CD4-positive, alpha-beta T cell treated with Interleukin-1 beta for 1 hour (primary cell): ENCODE measurements around the gene CHD9NB.

Experiments used
- DNase-seq, 2 donors: peaks; one replicate each; pipeline ENCODE4 v3.0.0-alpha.2; 2020 to 2022

Gene CHD9NB

DNA sequence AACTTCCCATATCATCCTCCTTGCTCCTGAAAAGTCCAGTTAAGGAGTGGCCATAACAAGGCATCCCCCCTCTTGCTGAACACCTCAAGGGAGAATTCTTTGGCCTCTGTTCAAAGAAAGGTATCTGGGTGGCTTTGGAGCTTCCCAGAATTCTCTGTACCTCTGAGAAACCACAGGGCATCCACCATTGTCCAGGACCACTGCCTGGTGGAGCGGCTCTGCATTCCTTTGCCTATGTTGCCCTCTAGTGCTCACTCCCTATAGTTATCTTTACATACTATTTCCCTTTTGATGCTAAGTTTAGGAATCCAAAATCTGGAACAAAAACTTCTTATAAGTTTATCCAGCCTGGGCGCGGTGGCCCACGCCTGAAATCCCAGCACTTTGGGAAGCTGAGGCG lies 30.3 kb downstream of the CHD9NB start:
- DNase-seq: no peak

DNA sequence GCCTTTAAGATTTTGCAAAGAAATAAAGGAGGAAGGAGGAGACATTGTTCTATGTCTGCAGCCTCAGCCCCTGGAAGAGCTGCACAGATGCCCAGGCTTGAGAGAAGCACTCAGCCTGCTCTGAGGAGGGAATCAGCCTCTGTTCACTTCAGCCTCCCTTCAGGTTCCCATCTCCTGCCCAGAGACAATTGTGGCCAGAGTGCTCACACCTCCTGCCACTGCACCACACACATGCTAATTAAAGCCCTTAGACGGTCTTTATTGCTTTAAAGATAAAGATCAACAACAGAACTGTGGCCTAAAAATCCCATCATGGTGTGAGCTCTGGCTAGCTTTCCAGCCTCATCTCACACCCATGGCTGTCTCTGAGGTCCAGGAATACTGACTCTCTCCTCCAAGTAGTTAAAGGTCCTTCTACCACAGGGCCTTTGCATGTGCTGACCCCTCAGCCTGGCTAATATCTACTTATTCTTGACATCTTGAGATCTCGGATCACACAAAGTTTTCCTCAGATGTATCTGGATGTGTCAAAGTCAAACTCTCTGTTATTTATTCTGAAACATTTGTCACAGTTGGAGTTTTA lies 33.8 kb downstream of the CHD9NB start:
- DNase-seq: no peak

DNA sequence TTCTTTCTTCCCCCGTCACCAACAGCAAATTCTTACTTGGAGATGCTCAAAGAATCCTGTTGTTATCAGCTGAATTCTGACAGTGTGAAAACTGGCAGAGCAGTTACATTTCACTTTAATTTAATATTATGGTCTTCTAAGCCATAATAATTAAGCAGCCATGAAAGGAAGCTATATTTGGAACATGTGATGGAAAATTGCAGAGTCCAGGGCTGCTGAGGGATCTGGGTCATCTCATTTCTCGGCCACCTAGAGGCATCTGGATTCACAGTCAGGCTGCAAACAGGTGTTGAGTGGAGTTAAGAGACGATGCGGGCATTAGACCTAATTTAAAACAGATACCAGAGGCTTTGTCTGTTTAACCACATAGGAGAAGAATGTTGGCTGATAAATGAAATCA lies 38.4 kb downstream of the CHD9NB start:
- no peak for DNase-seq

DNA sequence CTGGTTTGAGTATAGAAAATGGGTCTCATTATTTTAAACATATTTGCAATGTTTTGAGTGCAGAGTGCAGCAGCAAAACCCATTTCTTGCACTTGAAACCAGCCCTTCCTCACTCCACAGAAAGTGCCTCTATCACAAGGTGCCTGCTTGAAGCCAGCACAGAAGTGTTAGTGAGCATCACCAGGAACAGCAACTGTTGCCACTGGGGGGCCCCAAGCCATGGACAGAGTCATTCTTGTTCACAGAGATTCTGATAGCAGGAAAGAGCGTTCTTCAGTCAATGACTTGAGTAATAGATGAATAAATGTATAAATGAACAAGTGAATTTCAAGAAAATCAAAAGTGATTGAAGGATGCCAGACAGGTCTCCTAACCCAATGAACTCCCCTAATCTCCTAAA lies 45.6 kb downstream of the CHD9NB start:
- no peak for DNase-seq

DNA sequence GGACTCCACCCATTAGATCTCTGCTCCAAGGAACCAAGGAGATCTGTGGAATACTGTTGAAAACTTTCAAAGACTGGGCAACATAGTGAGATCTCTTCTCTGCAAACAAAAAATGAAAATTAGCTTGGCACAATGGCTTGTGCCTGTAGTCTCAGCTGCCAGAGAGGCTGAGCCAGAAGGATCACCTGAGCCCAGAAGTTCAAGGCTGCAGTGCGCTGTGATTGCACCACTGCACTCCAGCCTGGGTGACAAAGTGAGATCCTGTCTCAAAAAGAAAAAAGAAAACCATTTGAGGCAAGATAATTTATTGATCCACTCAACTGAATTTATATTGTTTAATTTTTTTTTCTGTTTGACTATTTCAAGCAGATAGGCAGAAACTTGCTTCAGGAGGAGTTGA lies 54.8 kb downstream of the CHD9NB start:
- no peak for DNase-seq

DNA sequence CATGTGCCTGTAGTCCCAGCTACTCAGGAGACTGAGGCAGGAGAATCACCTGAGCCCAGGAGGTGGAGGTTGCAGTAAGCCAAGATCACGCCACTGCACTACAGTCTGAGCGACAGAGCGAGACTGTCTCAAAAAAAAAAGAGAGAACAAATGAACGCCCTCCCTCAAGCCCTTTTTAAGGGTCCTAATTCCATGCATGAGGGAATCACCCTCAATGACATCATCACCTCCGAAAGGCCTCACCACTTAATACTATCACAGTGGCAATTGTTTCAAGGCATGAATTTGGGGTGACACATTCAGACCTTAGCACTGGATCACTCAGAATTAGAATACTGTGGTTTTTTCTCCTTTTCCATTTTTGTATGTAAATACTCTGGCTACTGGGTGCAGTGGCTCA lies 57.8 kb downstream of the CHD9NB start:
- DNase-seq: no peak

DNA sequence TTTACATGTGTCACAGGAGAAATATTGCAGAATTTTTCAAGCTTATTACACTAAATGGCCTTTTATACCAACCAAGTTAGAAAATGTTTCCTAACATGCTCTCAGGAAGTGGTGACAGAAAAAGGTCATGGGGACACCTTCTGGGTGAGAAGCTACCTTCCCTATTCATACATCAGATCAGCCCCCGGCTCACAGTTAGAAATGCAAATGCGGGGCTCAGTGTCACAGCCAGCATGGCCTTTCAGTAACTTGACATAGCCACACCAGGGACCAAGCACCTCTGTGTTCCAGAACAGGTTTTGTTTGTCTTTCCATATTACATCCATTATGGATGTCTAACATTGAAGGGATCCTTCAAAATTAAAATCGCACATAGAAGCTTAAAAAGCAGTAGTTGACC lies 59.5 kb downstream of the CHD9NB start:
- no peak for DNase-seq

DNA sequence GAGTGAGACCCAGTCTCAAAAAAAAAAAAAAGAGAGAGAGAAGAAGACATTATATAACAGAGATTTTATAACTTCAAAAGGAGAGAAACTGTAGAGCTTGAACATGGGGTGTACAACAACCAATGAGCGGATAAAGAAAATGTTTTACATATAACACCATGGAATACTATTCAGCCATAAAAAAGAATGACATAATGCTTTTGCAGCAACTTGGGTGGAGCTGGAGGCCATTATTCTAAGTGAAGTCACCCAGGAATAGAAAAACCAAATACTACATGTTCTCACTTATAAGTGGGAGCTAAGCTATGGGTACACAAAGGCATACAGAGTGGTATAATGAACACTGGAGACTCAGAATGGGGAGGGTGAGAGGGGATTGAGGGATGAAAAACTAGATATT lies 61.1 kb downstream of the CHD9NB start:
- no peak for DNase-seq
